HepG2 (cell line): Measurements from ENCODE around the gene ARPIN. TPM values are rescaled to one million over a fixed set of nuclear protein-coding genes. Genes with fewer than 3 reads are reported as not detected.
A peak's percentile ranks its signal among the peaks of the same experiment; 100 is the strongest.

Source experiments
- ADNP ChIP-seq: sonication (generic); formaldehyde crosslinking; IDR thresholded peaks from 2 replicates; pipeline ENCODE4 v1.4.0; 2020; ENCODE audit warnings: missing genetic modification reagents
- CHCHD3 ChIP-seq: sonication (generic); formaldehyde crosslinking; IDR thresholded peaks from 2 replicates; pipeline ENCODE4 v1.8.0; 2022; ENCODE audit warnings: mild to moderate bottlenecking, missing genetic modification reagents, moderate library complexity
- CREM ChIP-seq, 2 experiments: sonication (generic) in 1 of 2; formaldehyde crosslinking in 1 of 2; IDR thresholded peaks; 2 replicates each; pipeline versions ENCODE4 v1.4.0 to v1.6.1; 2016 to 2020; ENCODE audit warnings: antibody characterized with exemption in 1 of 2, mild to moderate bottlenecking in 1 of 2, missing genetic modification reagents in 1 of 2
- ETV5 ChIP-seq: IDR thresholded peaks from 2 replicates; pipeline ENCODE4 v1.6.1; 2018; ENCODE audit warnings: missing biosample characterization, missing genetic modification reagents, inconsistent platforms, borderline replicate concordance
- FOSL2 ChIP-seq: sonication (generic); formaldehyde crosslinking; IDR thresholded peaks from 2 replicates; pipeline ENCODE4 v1.4.0; 2020; ENCODE audit warnings: missing genetic modification reagents
- GATAD1 ChIP-seq: IDR thresholded peaks from 2 replicates; pipeline ENCODE4 v1.6.1; 2016; ENCODE audit warnings: missing genetic modification reagents, missing compliant biosample characterization
- KDM2A ChIP-seq: sonication (generic); formaldehyde crosslinking; IDR thresholded peaks from 2 replicates; pipeline ENCODE4 v1.4.0; 2020; ENCODE audit warnings: low read depth, missing genetic modification reagents, borderline replicate concordance
- MLXIP ChIP-seq: sonication (generic); formaldehyde crosslinking; IDR thresholded peaks from 2 replicates; pipeline ENCODE4 v1.9.0; 2021; ENCODE audit warnings: missing genetic modification reagents, borderline replicate concordance
- NR1H2 ChIP-seq: sonication (generic); formaldehyde crosslinking; IDR thresholded peaks from 2 replicates; pipeline ENCODE4 v1.8.1; 2022; ENCODE audit warnings: low read depth, missing genetic modification reagents, borderline replicate concordance
- RXRB ChIP-seq: IDR thresholded peaks from 2 replicates; pipeline ENCODE4 v1.6.1; 2016; ENCODE audit warnings: borderline replicate concordance, missing genetic modification reagents, missing compliant biosample characterization
- SP5 ChIP-seq: IDR thresholded peaks from 2 replicates; pipeline ENCODE4 v1.6.1; 2016; ENCODE audit warnings: low read depth, borderline replicate concordance
- TMF1 ChIP-seq: sonication (generic); formaldehyde crosslinking; IDR thresholded peaks from 2 replicates; pipeline ENCODE4 v1.8.1; 2022; ENCODE audit warnings: low read depth, missing genetic modification reagents
- TOPORS ChIP-seq: sonication (generic); formaldehyde crosslinking; IDR thresholded peaks from 2 replicates; pipeline ENCODE4 v1.8.0; 2023; ENCODE audit warnings: mild to moderate bottlenecking, missing genetic modification reagents
- WIZ ChIP-seq: sonication (generic); formaldehyde crosslinking; IDR thresholded peaks from 2 replicates; pipeline ENCODE4 v1.5.1; 2020; ENCODE audit warnings: mild to moderate bottlenecking, missing genetic modification reagents
- ZBTB42 ChIP-seq: sonication (generic); formaldehyde crosslinking; IDR thresholded peaks from 2 replicates; pipeline ENCODE4 v1.5.0; 2020; ENCODE audit warnings: mild to moderate bottlenecking, missing genetic modification reagents
- ZNF253 ChIP-seq: sonication (generic); formaldehyde crosslinking; IDR thresholded peaks from 2 replicates; pipeline ENCODE4 v1.8.0; 2022; ENCODE audit warnings: mild to moderate bottlenecking, missing genetic modification reagents, borderline replicate concordance
- ZNF317 ChIP-seq: sonication (generic); formaldehyde crosslinking; IDR thresholded peaks from 2 replicates; pipeline ENCODE4 v1.5.0; 2020; ENCODE audit warnings: mild to moderate bottlenecking, missing genetic modification reagents
- ZNF597 ChIP-seq: sonication (generic); formaldehyde crosslinking; IDR thresholded peaks from 2 replicates; pipeline ENCODE4 v1.5.0; 2020; ENCODE audit warnings: missing genetic modification reagents
- ZNF713 ChIP-seq: sonication (generic); formaldehyde crosslinking; IDR thresholded peaks from 2 replicates; pipeline ENCODE4 v1.4.0; 2020; ENCODE audit warnings: mild to moderate bottlenecking, missing genetic modification reagents
- ZNF83 ChIP-seq: sonication (generic); formaldehyde crosslinking; IDR thresholded peaks from 2 replicates; pipeline ENCODE4 v1.4.0; 2020; ENCODE audit warnings: missing genetic modification reagents, mild to moderate bottlenecking, borderline replicate concordance
- ZSCAN12 ChIP-seq: sonication (generic); formaldehyde crosslinking; IDR thresholded peaks from 2 replicates; pipeline ENCODE4 v1.9.0; 2021; ENCODE audit warnings: mild to moderate bottlenecking, missing genetic modification reagents
- polyA plus RNA-seq, 8 experiments: library from polyadenylated mRNA; depleted of rRNA in 3 of 8; stranded (reverse) in 7 of 8; unstranded in 1 of 8; fragments of >200 nt; fragmentation: Illumina TruSeq in 4 of 8; extraction: Trizol in 4 of 8; gene quantifications; 2 replicates each; pipeline versions ENCODE4 v1.2.1 to v1.2.3, GENCODE V29; 2011 to 2016; ENCODE audit warnings: low read depth in 4 of 8, missing spikeins in 1 of 8, mixed read lengths in 1 of 8; ENCODE audit not compliant: insufficient read depth in 1 of 8
- total RNA-seq, 5 experiments: library from RNA; depleted of rRNA; stranded (reverse); fragments of >200 nt; fragmentation: Illumina TruSeq; extraction: Trizol; gene quantifications; 2 replicates each; pipeline ENCODE4 v1.2.3, GENCODE V29; 2016; ENCODE audit warnings: low read depth in 1 of 5

The ARPIN gene
- total and polyA plus RNA-seq, 2 of the 13 experiments (the other 11 are each of a cell fraction or from before 2014, with no cell fraction given): 2.8 to 5.0 TPM

GRCh38 chr15:89893696-89894447 lies 18.9 kb downstream of the ARPIN start, which contains the start of gene AP3S2 (continued):
- no peak for TF ChIP-seq ZNF317
- TF ChIP-seq ADNP (CRISPR knock-in tag): peak; percentile 24; the same call in 1 of the 2 replicates
- TF ChIP-seq ETV5 (CRISPR knock-in tag): peak; percentile 84
- 0 out of 2 replicates have a peak, but pooled peaks have one; percentile 25 for TF ChIP-seq ZSCAN12 (CRISPR knock-in tag)
- TF ChIP-seq ZNF83 (CRISPR knock-in tag): peak; percentile 92; the same call in 1 of the 2 replicates
- peak; percentile 68; the same call in 1 of the 2 replicates for TF ChIP-seq CREM (IDR thresholded peaks at IDR 0.05)
- TF ChIP-seq CREM (CRISPR knock-in tag; IDR thresholded peaks at IDR 0.05): peak; percentile 47; the same call in 1 of the 2 replicates
- peak; percentile 85 for TF ChIP-seq TMF1
- TF ChIP-seq MLXIP (CRISPR knock-in tag): no peak
- TF ChIP-seq GATAD1 (CRISPR knock-in tag): peak; percentile 99
- no peak for TF ChIP-seq WIZ
- no peak for TF ChIP-seq ZNF597
- TF ChIP-seq FOSL2 (CRISPR knock-in tag): peak; percentile 81
- no peak for TF ChIP-seq ZBTB42
- no peak for TF ChIP-seq NR1H2 (CRISPR knock-in tag)
- TF ChIP-seq RXRB: peak; percentile 92
- no peak for TF ChIP-seq CHCHD3
- TF ChIP-seq KDM2A (CRISPR knock-in tag): peak; percentile 98
- peak; percentile 55 for TF ChIP-seq SP5 (CRISPR knock-in tag)
- TF ChIP-seq ZNF253 (CRISPR knock-in tag): peak; percentile 65; the same call in 1 of the 2 replicates
- peak; percentile 87; the same call in 1 of the 2 replicates for TF ChIP-seq TOPORS (CRISPR knock-in tag)
- peak; percentile 62; the same call in 1 of the 2 replicates for TF ChIP-seq ZNF713 (CRISPR knock-in tag)
